ENCODE data around the gene ARMCX1.
"Not testable (repeated sequence)": the region's sequence is repeated elsewhere in the genome, so short reads cannot be mapped to it uniquely, and the experiment has no call there.

ARMCX1 gene

GRCh38 chrX:101550362-101550750 lies at the start of gene ARMCX1:
ARMCX1 (plus strand) TSS chrX:101550547; CDS start chrX:101552931, 2,384 bp downstream.
- in situ Hi-C loops (cut with MboI; ENCODE audit: low sequenced_read_pairs), result no loop called here

- in situ Hi-C loops (cut with MboI; ENCODE audit: low sequenced_read_pairs), result not testable (repeated sequence)
These were observed 47.4 kb upstream of the ARMCX1 start for GRCh38 chrX:101502929-101503328.

- in situ Hi-C loops (cut with MboI; ENCODE audit: low sequenced_read_pairs), result no loop called here
These were observed 43.0 kb upstream of the ARMCX1 start for GRCh38 chrX:101507372-101507771.

GRCh38 chrX:101507986-101508385 lies 42.4 kb upstream of the ARMCX1 start:
- in situ Hi-C loops (cut with MboI; ENCODE audit: low sequenced_read_pairs), result no loop called here

- in situ Hi-C loops (cut with MboI; ENCODE audit: low sequenced_read_pairs), result no loop called here
These were observed 19.4 kb upstream of the ARMCX1 start for GRCh38 chrX:101530944-101531343.

- in situ Hi-C loops (cut with MboI; ENCODE audit: low sequenced_read_pairs), result no loop called here
These were observed 11.2 kb upstream of the ARMCX1 start for GRCh38 chrX:101539116-101539515.

- in situ Hi-C loops (cut with MboI; ENCODE audit: low sequenced_read_pairs), result no loop called here
These were observed 518 bp downstream of the ARMCX1 start for GRCh38 chrX:101550751-101551379.

GRCh38 chrX:101551380-101551767 lies 1.0 kb downstream of the ARMCX1 start:
- in situ Hi-C loops (cut with MboI; ENCODE audit: low sequenced_read_pairs), result no loop called here

- in situ Hi-C loops (cut with MboI; ENCODE audit: low sequenced_read_pairs), result no loop called here
These were observed 2.4 kb downstream of the ARMCX1 start for GRCh38 chrX:101552714-101553113.

- in situ Hi-C loops (cut with MboI; ENCODE audit: low sequenced_read_pairs), result no loop called here
These were observed 14.3 kb downstream of the ARMCX1 start for GRCh38 chrX:101564651-101565050.

- in situ Hi-C loops (cut with MboI; ENCODE audit: low sequenced_read_pairs), result no loop called here
These were observed 45.5 kb downstream of the ARMCX1 start for GRCh38 chrX:101595739-101596419.

GRCh38 chrX:101599592-101599991 lies 49.2 kb downstream of the ARMCX1 start:
- in situ Hi-C loops (cut with MboI; ENCODE audit: low sequenced_read_pairs), result not testable (repeated sequence)

- in situ Hi-C loops (cut with MboI; ENCODE audit: low sequenced_read_pairs), result no loop called here
These were observed 51.7 kb downstream of the ARMCX1 start for GRCh38 chrX:101602077-101602476.
